Neural cell (in vitro differentiated cells): ENCODE measurements around the gene ASPM.

Source experiments
- EZH2 ChIP-seq: fragments of 200-600, 300-800 bp; shearing (Covaris generic), sonication (generic); IDR thresholded peaks from 2 replicates; pipeline ENCODE4 v1.6.1; 2014; ENCODE audit warnings: antibody characterized with exemption, low read length, borderline replicate concordance, mild to moderate bottlenecking; ENCODE audit not compliant: insufficient read depth, poor library complexity, severe bottlenecking
- TAF1 ChIP-seq: IDR thresholded peaks from 2 replicates; pipeline ENCODE4 v1.6.1; 2012; ENCODE audit warnings: low read depth
- TF ChIP-seq, protein P1 (sequence below): fragments of 450-650 bp; IDR thresholded peaks from 2 replicates; pipeline ENCODE4 v1.5.1; 2014; ENCODE audit warnings: antibody characterized with exemption, mild to moderate bottlenecking, moderate library complexity; ENCODE audit not compliant: poor library complexity, severe bottlenecking

- TF ChIP-seq, protein P1, sequence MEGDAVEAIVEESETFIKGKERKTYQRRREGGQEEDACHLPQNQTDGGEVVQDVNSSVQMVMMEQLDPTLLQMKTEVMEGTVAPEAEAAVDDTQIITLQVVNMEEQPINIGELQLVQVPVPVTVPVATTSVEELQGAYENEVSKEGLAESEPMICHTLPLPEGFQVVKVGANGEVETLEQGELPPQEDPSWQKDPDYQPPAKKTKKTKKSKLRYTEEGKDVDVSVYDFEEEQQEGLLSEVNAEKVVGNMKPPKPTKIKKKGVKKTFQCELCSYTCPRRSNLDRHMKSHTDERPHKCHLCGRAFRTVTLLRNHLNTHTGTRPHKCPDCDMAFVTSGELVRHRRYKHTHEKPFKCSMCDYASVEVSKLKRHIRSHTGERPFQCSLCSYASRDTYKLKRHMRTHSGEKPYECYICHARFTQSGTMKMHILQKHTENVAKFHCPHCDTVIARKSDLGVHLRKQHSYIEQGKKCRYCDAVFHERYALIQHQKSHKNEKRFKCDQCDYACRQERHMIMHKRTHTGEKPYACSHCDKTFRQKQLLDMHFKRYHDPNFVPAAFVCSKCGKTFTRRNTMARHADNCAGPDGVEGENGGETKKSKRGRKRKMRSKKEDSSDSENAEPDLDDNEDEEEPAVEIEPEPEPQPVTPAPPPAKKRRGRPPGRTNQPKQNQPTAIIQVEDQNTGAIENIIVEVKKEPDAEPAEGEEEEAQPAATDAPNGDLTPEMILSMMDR, result no peak
- TF ChIP-seq EZH2, result no peak
- TF ChIP-seq TAF1, result no peak
Observed at GRCh38 chr1:197081117-197081753, 65.2 kb downstream of the ASPM start.
